Myocyte (in vitro differentiated cells): ENCODE measurements around the gene MAGEF1. TPM values are rescaled to one million over a fixed set of nuclear protein-coding genes. Genes with fewer than 3 reads are reported as not detected.
A peak's percentile ranks its signal among the peaks of the same experiment; 100 is the strongest.

Experiments used
- DNase-seq: peaks from one replicate; pipeline ENCODE4 v3.0.0-alpha.2; 2012; ENCODE audit warnings: low read depth
- total RNA-seq: library from RNA; depleted of rRNA; stranded (reverse); fragments of >200 nt; gene quantifications from 2 replicates; pipeline ENCODE4 v1.2.3, GENCODE V29; 2014

MAGEF1 gene
- total RNA-seq, 1 donor from 2014 or later, result 111 TPM

GRCh38 chr3:184726497-184726896 lies 14.6 kb upstream of the MAGEF1 start:
- peak; percentile 70 for DNase-seq

- DNase-seq, result peak; percentile 14
These were observed 13.4 kb upstream of the MAGEF1 start for GRCh38 chr3:184725176-184725719.

- peak; percentile 39 for DNase-seq
These were observed 12.8 kb upstream of the MAGEF1 start for GRCh38 chr3:184724699-184725098.

- DNase-seq, result no peak
These were observed 7.8 kb upstream of the MAGEF1 start for GRCh38 chr3:184719709-184720108.

GRCh38 chr3:184718431-184718830 lies 6.6 kb upstream of the MAGEF1 start:
- DNase-seq, result no peak

- no peak for DNase-seq
These were observed 5.6 kb upstream of the MAGEF1 start for GRCh38 chr3:184717399-184717983.

GRCh38 chr3:184716622-184717398 lies 4.9 kb upstream of the MAGEF1 start:
- peak; percentile 65 for DNase-seq

- no peak for DNase-seq
These were observed 4.2 kb upstream of the MAGEF1 start for GRCh38 chr3:184715943-184716621.

GRCh38 chr3:184713521-184713920 lies 1.7 kb upstream of the MAGEF1 start:
- DNase-seq, result no peak

- DNase-seq, result no peak
These were observed 1.1 kb upstream of the MAGEF1 start for GRCh38 chr3:184713040-184713355.

- no peak for DNase-seq
These were observed 580 bp upstream of the MAGEF1 start for GRCh38 chr3:184712248-184713039.

- DNase-seq, result peak; percentile 46
These were observed 883 bp downstream of the MAGEF1 start for GRCh38 chr3:184710870-184711492.

GRCh38 chr3:184703657-184704056 lies 8.2 kb downstream of the MAGEF1 start:
- DNase-seq, result no peak

- DNase-seq, result no peak
These were observed 11.1 kb downstream of the MAGEF1 start for GRCh38 chr3:184700759-184701158.

- DNase-seq, result no peak
These were observed 14.0 kb downstream of the MAGEF1 start for GRCh38 chr3:184697845-184698244.

- DNase-seq, result no peak
These were observed 15.2 kb downstream of the MAGEF1 start for GRCh38 chr3:184696697-184697096.

GRCh38 chr3:184694716-184695115 lies 17.1 kb downstream of the MAGEF1 start:
- no peak for DNase-seq

- no peak for DNase-seq
These were observed 17.7 kb downstream of the MAGEF1 start for GRCh38 chr3:184694133-184694665.

- DNase-seq, result no peak
These were observed 18.6 kb downstream of the MAGEF1 start for GRCh38 chr3:184693011-184693975.
